ENCODE measurements around the gene CHMP6. TPM values are rescaled to one million over a fixed set of nuclear protein-coding genes. Genes with fewer than 3 reads are reported as not detected.

CHMP6 gene
- total RNA-seq, 1 donor, result 17.4 TPM

DNA sequence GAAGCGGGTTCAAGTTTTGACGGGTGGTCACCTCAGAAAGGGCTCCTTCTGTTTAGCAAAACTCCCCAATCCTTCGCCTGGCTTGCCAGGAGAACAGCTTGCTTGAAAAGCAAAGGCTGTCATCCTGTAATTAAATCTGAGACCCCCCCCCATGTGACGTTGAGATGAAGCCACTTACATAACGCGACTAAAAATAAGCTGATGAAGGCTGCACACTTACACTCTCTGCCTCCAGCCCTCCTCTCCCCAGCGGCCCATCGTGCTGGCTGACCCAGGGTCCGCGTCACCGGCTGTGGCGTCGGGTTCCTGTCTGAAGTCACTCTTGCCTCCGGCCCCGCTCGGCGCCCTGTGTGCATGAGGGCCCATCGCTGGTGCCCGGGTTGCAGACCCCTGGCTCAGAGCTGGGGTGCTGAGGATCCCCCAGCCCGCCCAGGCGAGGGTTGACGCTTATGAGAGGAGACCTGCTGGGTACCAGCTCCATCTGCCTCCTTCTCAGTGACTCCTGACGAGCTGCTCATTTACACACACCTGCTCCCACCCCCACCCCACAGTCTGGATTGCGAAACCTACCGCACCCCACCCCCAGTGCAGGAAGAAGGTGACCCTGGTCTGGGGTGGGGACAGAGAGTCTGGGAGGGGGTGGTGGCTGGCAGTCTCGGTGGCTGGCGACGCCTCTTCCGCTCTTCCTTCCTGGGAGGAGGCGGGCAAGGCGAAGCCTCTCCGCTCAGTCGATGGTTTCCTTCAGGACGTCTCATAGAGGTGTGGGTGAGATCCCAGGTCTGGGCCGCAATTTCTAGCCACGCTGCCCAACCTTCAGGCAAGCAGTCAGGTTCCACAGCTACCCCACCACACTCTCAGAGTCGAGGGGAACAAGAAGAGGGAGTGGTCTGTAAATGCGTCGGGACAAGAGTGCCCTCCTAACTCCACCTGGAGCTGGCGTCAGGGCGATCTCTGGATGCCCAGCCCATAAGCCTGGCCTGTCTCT is 40.2 kb downstream of the CHMP6 start:
- H3K4me3 ChIP-seq (ENCODE audit: low read depth, low read length), result no peak overlapping the region
- no peak for DNase-seq (ENCODE audit: low read depth)
- TF ChIP-seq, protein P1, sequence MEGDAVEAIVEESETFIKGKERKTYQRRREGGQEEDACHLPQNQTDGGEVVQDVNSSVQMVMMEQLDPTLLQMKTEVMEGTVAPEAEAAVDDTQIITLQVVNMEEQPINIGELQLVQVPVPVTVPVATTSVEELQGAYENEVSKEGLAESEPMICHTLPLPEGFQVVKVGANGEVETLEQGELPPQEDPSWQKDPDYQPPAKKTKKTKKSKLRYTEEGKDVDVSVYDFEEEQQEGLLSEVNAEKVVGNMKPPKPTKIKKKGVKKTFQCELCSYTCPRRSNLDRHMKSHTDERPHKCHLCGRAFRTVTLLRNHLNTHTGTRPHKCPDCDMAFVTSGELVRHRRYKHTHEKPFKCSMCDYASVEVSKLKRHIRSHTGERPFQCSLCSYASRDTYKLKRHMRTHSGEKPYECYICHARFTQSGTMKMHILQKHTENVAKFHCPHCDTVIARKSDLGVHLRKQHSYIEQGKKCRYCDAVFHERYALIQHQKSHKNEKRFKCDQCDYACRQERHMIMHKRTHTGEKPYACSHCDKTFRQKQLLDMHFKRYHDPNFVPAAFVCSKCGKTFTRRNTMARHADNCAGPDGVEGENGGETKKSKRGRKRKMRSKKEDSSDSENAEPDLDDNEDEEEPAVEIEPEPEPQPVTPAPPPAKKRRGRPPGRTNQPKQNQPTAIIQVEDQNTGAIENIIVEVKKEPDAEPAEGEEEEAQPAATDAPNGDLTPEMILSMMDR (IDR thresholded peaks at IDR 0.05; ENCODE audit: insufficient read depth, low read length), result no peak

DNA sequence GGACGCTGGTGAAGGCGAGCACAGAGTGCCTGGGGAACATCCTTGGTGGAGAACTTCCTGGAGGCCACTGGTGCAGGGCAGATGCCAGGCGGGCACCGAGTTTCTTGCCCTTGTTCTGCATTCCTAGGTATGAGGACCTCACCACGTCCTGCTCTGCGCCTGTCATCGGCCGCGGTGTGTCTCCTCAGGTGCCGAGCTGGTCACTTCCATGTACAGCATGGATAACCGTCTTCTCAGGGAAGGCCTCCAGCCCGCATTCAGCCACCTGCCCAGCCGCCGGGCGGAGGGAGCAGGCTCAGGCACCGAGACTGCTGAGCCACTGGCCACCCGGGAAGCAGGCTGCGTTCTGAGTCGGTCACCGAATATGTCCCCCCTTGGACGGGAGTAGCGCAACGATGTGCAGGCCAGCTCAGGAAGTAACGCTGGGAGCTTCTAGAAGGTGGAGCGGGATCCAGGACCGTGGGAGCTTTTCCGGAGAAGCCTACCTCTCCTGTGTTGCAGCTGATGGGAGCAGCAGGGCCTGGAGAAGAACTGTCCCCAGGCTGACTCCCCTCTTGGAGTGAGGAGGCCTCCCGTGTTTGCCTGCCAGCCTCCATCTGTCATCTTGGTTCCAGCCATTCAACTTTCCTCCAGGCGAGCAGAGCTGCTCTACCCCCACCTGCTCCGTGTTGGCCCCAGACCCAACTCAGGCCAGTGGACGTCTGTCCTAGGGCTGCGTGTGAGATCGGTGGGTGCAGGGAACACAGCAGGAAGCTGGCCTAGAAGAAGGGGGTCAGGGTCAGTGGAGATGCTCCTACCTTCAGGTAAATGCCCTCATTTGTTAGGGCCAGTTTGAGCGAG is 41.2 kb downstream of the CHMP6 start:
- TF ChIP-seq, protein P1 (IDR thresholded peaks at IDR 0.05; ENCODE audit: insufficient read depth, low read length), result no peak
- H3K4me3 ChIP-seq (ENCODE audit: low read depth, low read length), result no peak overlapping the region
- DNase-seq (ENCODE audit: low read depth), result no peak

DNA sequence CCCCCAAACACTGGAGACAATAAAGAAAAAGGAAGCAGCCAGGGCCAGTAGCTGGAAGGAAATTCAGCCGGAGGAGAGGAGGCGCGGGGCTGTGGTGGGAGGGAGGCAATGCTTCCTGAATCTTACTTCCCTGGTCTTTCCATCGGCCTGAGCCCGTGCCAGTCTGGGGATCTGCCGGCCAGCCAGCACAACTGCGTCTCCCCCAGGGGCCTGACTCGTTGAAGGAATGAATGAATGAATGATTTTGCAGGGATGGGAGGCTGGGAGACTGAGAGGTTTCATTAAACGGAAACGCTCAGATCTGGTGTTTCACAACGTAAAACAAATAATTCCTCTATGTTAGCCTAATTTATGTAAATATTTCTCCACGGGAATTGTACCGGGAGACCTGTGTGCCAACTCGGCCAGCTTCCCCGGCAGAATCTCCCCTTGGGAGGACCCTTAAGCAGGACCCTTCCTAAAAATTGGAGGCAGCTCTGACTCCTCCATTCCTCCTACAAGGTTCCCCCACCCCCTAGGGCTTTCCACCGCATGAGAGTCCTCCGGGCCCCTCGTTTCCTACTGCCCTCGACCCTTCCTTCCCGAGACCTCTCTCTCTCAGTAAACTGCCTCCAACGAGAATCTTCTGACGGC is 42.0 kb downstream of the CHMP6 start:
- no peak for DNase-seq (ENCODE audit: low read depth)
- TF ChIP-seq, protein P1 (IDR thresholded peaks at IDR 0.05; ENCODE audit: insufficient read depth, low read length), result no peak
- H3K4me3 ChIP-seq (ENCODE audit: low read depth, low read length), result peak overlapping the region; percentile 78

DNA sequence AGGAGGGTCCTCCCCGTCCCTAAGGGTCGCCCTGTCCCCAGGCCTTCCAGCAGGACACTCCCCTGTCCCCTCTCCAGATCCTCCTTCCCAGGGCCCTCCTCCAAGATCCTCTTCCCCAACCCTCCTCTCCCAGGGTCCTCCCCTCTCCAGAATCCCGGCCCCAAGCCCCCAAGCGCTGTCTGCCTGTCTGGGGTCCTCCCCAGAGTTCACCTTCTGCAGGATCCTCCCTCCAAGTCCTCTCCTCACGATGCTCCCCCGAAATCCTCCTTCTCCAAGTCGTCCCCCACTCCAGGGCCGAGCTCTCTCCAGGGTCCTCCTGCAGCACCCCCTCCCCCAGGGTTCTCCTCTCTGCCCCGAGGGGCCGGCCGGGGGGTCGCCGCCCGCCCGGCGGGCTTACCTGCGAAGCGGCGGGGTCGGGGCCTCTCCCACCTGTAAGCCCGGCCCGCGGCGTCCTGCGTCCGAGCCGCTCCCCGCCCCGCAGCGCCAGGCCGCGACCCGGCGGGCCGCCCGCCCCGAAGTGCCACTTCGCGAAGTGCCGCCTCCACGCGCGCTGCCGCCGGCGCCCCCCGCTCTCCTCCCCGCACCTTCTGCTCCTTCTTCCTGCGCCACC is 42.6 kb downstream of the CHMP6 start:
- peak overlapping the region; percentile 78 for H3K4me3 ChIP-seq (ENCODE audit: low read depth, low read length)
- TF ChIP-seq, protein P1 (IDR thresholded peaks at IDR 0.05; ENCODE audit: insufficient read depth, low read length), result no peak
- no peak for DNase-seq (ENCODE audit: low read depth)

DNA sequence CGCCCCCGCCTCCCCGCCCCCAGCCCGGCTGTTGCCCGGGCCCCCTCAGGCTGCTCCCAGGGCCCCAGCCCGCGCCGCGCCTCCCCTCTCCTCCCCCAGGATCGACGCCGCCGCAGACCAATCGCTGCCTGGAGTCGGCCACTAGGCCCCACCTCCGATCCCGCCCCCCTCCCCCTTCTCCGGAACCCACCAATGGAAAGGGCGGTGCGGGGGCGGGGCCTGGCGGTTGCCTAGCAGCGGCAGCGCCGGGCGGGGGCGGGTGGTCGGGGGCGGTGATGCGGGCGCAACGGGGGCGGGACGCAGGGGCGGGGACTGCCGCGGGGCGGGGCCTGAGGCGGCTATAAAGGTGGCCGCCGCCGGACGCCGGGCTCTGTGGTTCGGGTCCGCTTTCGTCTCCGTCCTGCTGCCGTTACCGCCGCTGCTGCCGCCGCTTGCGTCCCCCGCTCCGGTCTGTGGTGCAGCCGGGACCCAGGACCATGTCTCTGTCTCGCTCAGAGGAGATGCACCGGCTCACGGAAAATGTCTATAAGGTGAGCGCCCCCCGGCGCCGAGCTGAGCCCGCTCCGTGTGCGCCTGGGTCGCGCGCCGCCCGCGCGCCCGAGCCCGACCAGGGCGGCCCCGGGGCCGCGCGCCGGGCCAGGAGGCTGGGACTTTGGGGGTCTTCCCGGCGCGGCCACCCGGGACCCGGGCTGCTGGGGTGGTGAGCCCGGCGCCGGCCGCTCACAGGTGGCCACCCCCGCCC is 43.3 kb downstream of the CHMP6 start, which contains the start of gene BAIAP2:
Gene BAIAP2 (plus strand): TSS at position 373 of the 742 bp plus-strand sequence. CDS start 104 bp downstream, at position 477.
- TF ChIP-seq, protein P1 (IDR thresholded peaks at IDR 0.05; ENCODE audit: insufficient read depth, low read length), result no peak
- H3K4me3 ChIP-seq (ENCODE audit: low read depth, low read length), result peak within 1 kb of the TSS; percentile 78
- DNase-seq (ENCODE audit: low read depth), result peak; percentile 91

All from fibroblast of the aortic adventitia (primary cell).